Breast epithelium (tissue), 3 donors: ENCODE measurements around the gene MAMLD1.

ENCODE experiments used
- POLR2A ChIP-seq: fragments of 450-650 bp; IDR thresholded peaks from one replicate; pipeline ENCODE4 v1.6.1; 2016; ENCODE audit warnings: antibody characterized with exemption, mild to moderate bottlenecking, moderate library complexity
- TF ChIP-seq, protein P1 (sequence below), 3 donors: fragments of 450-650 bp; IDR thresholded peaks; one replicate each; pipeline ENCODE4 v1.5.1; 2016 to 2017; ENCODE audit warnings: antibody characterized with exemption in 3 of 3, mild to moderate bottlenecking in 3 of 3, moderate library complexity in 3 of 3

DNA sequence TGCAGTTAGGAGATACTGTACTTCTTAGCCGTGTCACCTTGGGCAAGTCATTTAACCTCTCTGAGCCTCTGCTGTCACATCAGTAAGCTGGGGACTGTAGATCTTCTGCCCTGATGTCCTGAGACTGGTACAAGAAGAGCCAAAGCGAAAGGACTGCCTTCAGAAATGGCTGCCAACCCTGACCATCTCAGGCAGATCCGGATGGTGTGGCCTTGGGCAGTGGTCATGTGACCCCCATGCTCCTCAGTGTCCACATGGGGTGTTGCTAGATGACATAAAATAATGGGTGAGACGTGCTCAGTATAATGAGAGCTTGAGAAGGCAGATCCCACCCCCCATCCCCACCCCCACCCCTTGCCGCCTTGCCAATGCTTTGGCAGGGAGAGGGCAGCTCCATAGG, 144.9 kb downstream of the MAMLD1 start:
- TF ChIP-seq POLR2A: no peak
- TF ChIP-seq, protein P1, sequence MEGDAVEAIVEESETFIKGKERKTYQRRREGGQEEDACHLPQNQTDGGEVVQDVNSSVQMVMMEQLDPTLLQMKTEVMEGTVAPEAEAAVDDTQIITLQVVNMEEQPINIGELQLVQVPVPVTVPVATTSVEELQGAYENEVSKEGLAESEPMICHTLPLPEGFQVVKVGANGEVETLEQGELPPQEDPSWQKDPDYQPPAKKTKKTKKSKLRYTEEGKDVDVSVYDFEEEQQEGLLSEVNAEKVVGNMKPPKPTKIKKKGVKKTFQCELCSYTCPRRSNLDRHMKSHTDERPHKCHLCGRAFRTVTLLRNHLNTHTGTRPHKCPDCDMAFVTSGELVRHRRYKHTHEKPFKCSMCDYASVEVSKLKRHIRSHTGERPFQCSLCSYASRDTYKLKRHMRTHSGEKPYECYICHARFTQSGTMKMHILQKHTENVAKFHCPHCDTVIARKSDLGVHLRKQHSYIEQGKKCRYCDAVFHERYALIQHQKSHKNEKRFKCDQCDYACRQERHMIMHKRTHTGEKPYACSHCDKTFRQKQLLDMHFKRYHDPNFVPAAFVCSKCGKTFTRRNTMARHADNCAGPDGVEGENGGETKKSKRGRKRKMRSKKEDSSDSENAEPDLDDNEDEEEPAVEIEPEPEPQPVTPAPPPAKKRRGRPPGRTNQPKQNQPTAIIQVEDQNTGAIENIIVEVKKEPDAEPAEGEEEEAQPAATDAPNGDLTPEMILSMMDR (IDR thresholded peaks at IDR 0.05): no peak
